ENCODE results near the gene CCR5AS.

Gene CCR5AS

DNA sequence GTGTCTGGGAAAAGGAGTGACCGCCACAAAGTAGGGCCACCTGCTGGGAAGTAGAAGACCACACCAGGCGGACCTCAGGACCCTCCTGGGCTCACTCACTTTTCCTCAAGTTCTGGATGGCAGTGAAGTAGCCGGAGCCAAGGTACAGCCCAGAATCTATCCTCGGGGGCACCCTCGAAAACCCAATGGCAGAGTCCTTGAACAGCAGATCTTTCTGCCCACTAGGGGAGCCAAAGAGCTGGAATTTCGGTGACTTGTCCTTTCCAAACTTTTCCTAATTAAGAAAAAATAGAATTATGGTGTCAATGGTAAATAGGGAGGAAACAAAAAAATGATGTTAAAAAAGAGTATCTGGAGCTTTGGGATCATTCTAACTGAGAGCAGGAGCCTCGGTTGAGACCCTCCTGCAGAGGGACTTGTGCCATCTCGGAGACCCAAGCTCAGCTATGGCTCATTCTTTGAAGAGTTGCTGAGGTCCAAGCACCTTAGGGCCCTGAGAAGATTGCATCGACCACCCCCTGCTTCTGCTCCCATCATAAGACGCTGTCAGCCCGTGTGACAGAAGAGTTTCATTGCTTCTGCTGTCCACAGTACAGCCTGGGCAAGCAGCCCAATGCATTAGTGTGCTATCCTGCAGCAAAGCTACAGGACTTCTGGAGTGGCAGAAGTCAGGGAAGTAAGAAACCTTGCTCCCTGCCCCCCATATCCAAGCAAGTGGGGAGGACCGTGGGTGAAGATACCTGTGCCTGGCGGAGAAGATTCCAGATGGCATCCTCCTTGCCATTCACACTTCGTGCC lies 43.1 kb upstream of the CCR5AS start:
- no peak overlapping the region for H3K4me2 ChIP-seq (ENCODE audit: extremely low read depth, insufficient read depth, low read length)
- H3K9me3 ChIP-seq (ENCODE audit: control insufficient read depth, insufficient read depth, low read depth, low read length) = no peaks in the 10 kb centered on the region
- no peak overlapping the region for H2AFZ ChIP-seq (ENCODE audit: low read length)
- no peaks in the 10 kb centered on the region for H3K36me3 ChIP-seq (ENCODE audit: control insufficient read depth, insufficient read depth, low read length)
- H3K27ac ChIP-seq (ENCODE audit: insufficient read depth, low read length) = no peak overlapping the region
- H3K4me3 ChIP-seq (replicated peaks in 1 of 4; ENCODE audit: control extremely low read depth in 1 of 4, insufficient read depth in 1 of 4, low read depth in 3 of 4, low read length in 4 of 4) = no peak overlapping the region
- no peaks in the 10 kb centered on the region for H4K20me1 ChIP-seq (ENCODE audit: control insufficient read depth, extremely low read depth, insufficient read depth, low read length)
- DNase-seq (ENCODE audit: low read depth in 2 of 2) = peak; percentile 3 to 12
- H3K4me1 ChIP-seq (ENCODE audit: control insufficient read depth, extremely low read depth, insufficient read depth, low read length) = no peaks in the 10 kb centered on the region
- peaks cover 12% of the 10 kb centered on the region for H3K27me3 ChIP-seq (ENCODE audit: control insufficient read depth, insufficient read depth, low read length)
- no peaks in the 10 kb centered on the region for H3K79me2 ChIP-seq (ENCODE audit: control insufficient read depth, insufficient read depth, low read length)
- no peak for TF ChIP-seq EZH2 (IDR thresholded peaks at IDR 0.05; ENCODE audit: low read length, missing control alignments)
- TF ChIP-seq, protein P1, sequence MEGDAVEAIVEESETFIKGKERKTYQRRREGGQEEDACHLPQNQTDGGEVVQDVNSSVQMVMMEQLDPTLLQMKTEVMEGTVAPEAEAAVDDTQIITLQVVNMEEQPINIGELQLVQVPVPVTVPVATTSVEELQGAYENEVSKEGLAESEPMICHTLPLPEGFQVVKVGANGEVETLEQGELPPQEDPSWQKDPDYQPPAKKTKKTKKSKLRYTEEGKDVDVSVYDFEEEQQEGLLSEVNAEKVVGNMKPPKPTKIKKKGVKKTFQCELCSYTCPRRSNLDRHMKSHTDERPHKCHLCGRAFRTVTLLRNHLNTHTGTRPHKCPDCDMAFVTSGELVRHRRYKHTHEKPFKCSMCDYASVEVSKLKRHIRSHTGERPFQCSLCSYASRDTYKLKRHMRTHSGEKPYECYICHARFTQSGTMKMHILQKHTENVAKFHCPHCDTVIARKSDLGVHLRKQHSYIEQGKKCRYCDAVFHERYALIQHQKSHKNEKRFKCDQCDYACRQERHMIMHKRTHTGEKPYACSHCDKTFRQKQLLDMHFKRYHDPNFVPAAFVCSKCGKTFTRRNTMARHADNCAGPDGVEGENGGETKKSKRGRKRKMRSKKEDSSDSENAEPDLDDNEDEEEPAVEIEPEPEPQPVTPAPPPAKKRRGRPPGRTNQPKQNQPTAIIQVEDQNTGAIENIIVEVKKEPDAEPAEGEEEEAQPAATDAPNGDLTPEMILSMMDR (conservative IDR thresholded peaks at IDR 0.05 in 1 of 2, IDR thresholded peaks at IDR 0.05 in 1 of 2; ENCODE audit: low read depth in 1 of 2, low read length in 2 of 2) = peak; percentile 50 to 73
- H3K9ac ChIP-seq (ENCODE audit: insufficient read depth, low read length) = no peak overlapping the region

DNA sequence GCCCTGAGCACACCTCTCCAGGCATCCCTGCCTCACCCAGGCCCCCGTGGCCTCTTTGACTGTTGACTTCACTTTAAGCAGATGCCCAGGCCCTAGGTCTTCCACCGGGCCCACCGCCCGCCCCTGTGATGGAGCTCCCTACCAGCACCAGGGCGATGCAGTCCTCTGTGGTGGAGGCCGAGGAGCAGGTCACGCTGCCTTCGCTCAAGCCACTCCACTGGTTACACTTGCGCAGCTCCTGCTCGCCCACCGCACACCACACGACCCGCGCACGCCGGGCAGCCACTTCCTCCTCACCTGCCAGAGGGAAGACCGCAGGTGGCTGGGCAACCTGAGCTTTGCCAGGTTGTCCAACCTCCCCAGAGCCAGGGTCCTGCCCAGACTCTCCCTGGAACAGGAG lies 41.9 kb upstream of the CCR5AS start:
- no peak for DNase-seq (ENCODE audit: low read depth in 2 of 2)
- H3K27ac ChIP-seq (ENCODE audit: insufficient read depth, low read length) = no peak overlapping the region

GRCh38 chr3:46447228-46447985 lies 40.5 kb upstream of the CCR5AS start:
- DNase-seq (ENCODE audit: low read depth in 2 of 2) = no peak
- Histone ChIP-seq H3K4me2 (ENCODE audit: extremely low read depth, insufficient read depth, low read length) (no peak overlapping the region), H3K4me1 (ENCODE audit: control insufficient read depth, extremely low read depth, insufficient read depth, low read length) (no peaks in the 10 kb centered on the region), H3K27me3 (ENCODE audit: control insufficient read depth, insufficient read depth, low read length) (peaks cover 13% of the 10 kb centered on the region), H2AFZ (ENCODE audit: low read length) (no peak overlapping the region), H3K79me2 (ENCODE audit: control insufficient read depth, insufficient read depth, low read length) (no peaks in the 10 kb centered on the region), H4K20me1 (ENCODE audit: control insufficient read depth, extremely low read depth, insufficient read depth, low read length) (no peaks in the 10 kb centered on the region), H3K36me3 (ENCODE audit: control insufficient read depth, insufficient read depth, low read length) (no peaks in the 10 kb centered on the region), H3K27ac (ENCODE audit: insufficient read depth, low read length) (no peak overlapping the region), H3K4me3 (replicated peaks in 1 of 4; ENCODE audit: control extremely low read depth in 1 of 4, insufficient read depth in 1 of 4, low read depth in 3 of 4, low read length in 4 of 4) (no peak overlapping the region), H3K9ac (ENCODE audit: insufficient read depth, low read length) (no peak overlapping the region), H3K9me3 (ENCODE audit: control insufficient read depth, insufficient read depth, low read depth, low read length) (no peaks in the 10 kb centered on the region)
- TF ChIP-seq, protein P1 (conservative IDR thresholded peaks at IDR 0.05 in 1 of 2, IDR thresholded peaks at IDR 0.05 in 1 of 2; ENCODE audit: low read depth in 1 of 2, low read length in 2 of 2) = no peak
- TF ChIP-seq EZH2 (IDR thresholded peaks at IDR 0.05; ENCODE audit: low read length, missing control alignments) = no peak

More for the DNA sequence above, 41.9 kb upstream of the CCR5AS start:
- Histone ChIP-seq H3K9ac (ENCODE audit: insufficient read depth, low read length) (no peak overlapping the region), H3K36me3 (ENCODE audit: control insufficient read depth, insufficient read depth, low read length) (no peaks in the 10 kb centered on the region), H3K9me3 (ENCODE audit: control insufficient read depth, insufficient read depth, low read depth, low read length) (no peaks in the 10 kb centered on the region), H3K4me2 (ENCODE audit: extremely low read depth, insufficient read depth, low read length) (no peak overlapping the region), H4K20me1 (ENCODE audit: control insufficient read depth, extremely low read depth, insufficient read depth, low read length) (no peaks in the 10 kb centered on the region), H3K4me1 (ENCODE audit: control insufficient read depth, extremely low read depth, insufficient read depth, low read length) (no peaks in the 10 kb centered on the region), H2AFZ (ENCODE audit: low read length) (no peak overlapping the region), H3K79me2 (ENCODE audit: control insufficient read depth, insufficient read depth, low read length) (no peaks in the 10 kb centered on the region), H3K27me3 (ENCODE audit: control insufficient read depth, insufficient read depth, low read length) (peaks cover 12% of the 10 kb centered on the region), H3K4me3 (replicated peaks in 1 of 4; ENCODE audit: control extremely low read depth in 1 of 4, insufficient read depth in 1 of 4, low read depth in 3 of 4, low read length in 4 of 4) (no peak overlapping the region)
- TF ChIP-seq, protein P1 (conservative IDR thresholded peaks at IDR 0.05 in 1 of 2, IDR thresholded peaks at IDR 0.05 in 1 of 2; ENCODE audit: low read depth in 1 of 2, low read length in 2 of 2) = no peak
- no peak for TF ChIP-seq EZH2 (IDR thresholded peaks at IDR 0.05; ENCODE audit: low read length, missing control alignments)
